Measurements from ENCODE around the gene RNF151.
"Not testable (repeated sequence)": the region's sequence is repeated elsewhere in the genome, so short reads cannot be mapped to it uniquely, and the experiment has no call there.

GRCh38 chr16:1962161-1963153 is 4.2 kb upstream of the RNF151 start:
- TF ChIP-seq, protein P1, sequence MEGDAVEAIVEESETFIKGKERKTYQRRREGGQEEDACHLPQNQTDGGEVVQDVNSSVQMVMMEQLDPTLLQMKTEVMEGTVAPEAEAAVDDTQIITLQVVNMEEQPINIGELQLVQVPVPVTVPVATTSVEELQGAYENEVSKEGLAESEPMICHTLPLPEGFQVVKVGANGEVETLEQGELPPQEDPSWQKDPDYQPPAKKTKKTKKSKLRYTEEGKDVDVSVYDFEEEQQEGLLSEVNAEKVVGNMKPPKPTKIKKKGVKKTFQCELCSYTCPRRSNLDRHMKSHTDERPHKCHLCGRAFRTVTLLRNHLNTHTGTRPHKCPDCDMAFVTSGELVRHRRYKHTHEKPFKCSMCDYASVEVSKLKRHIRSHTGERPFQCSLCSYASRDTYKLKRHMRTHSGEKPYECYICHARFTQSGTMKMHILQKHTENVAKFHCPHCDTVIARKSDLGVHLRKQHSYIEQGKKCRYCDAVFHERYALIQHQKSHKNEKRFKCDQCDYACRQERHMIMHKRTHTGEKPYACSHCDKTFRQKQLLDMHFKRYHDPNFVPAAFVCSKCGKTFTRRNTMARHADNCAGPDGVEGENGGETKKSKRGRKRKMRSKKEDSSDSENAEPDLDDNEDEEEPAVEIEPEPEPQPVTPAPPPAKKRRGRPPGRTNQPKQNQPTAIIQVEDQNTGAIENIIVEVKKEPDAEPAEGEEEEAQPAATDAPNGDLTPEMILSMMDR (IDR thresholded peaks at IDR 0.05), result not testable (repeated sequence)
- TF ChIP-seq POLR2A (IDR thresholded peaks at IDR 0.05), result not testable (repeated sequence)

Data from right lobe of liver (tissue), 4 donors.